GM13976 (cell line): Measurements from ENCODE around the gene PTGS1.

Source experiments
- DNase-seq: peaks from one replicate; pipeline ENCODE4 v3.0.0; 2012; ENCODE audit warnings: low spot score
- in situ Hi-C: fragments of 300-500 bp; cut with MboI; formaldehyde crosslinking; loops from one replicate; pipeline ENCODE4 v1.12.0; 2022; ENCODE audit warnings: low sequenced_read_pairs, mixed read lengths, inconsistent platforms; ENCODE audit not compliant: unreplicated experiment
- TF ChIP-seq, protein P1 (sequence below): IDR thresholded peaks from 2 replicates; pipeline ENCODE4 v1.5.1; 2012; ENCODE audit warnings: borderline replicate concordance, mild to moderate bottlenecking; ENCODE audit not compliant: insufficient read depth; ENCODE audit errors: extremely low read depth, missing control alignments, control extremely low read depth

The PTGS1 gene

DNA sequence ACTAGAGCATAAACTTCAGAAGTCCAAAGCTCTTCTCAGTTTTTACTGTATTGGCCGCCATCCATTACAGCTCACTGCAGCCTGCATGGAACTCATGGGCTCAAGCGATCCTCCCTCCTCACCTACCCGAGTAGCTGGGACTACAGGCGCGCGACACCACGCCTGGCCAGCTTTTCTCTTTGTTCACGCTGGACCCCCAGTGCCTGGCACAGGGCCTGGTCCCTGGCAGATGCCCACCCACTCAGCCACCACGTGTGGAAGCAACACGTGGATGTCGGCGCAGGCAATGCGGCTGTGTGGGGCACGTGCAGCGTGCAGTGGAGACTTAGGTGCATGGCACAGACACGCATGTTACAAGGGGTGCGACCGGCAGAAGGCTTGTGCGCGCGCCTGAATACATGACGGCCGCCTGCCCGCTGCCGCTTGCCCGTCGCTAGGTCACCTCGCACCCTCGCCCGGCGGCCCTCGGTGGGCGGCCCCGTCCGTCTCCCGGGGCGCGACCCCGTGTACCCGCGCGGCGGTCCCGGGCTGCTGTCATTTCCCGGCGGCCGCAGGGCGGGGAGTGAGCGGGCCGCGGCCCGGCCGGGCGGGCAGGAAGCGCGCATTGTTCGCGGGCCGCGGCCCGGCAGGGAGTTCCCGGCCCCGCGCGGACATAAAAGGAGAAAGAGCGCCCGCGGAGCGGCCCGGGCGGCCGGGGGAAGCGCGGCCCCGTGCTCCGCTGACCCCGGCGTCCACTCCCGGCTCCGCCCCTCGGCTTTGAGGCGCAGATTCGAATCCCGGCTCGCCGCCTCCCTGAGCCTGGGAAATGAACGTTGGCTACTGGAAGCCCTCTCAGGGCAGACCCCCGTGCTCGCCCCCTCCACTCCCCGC lies 24.1 kb upstream of the PTGS1 start:
- TF ChIP-seq, protein P1, sequence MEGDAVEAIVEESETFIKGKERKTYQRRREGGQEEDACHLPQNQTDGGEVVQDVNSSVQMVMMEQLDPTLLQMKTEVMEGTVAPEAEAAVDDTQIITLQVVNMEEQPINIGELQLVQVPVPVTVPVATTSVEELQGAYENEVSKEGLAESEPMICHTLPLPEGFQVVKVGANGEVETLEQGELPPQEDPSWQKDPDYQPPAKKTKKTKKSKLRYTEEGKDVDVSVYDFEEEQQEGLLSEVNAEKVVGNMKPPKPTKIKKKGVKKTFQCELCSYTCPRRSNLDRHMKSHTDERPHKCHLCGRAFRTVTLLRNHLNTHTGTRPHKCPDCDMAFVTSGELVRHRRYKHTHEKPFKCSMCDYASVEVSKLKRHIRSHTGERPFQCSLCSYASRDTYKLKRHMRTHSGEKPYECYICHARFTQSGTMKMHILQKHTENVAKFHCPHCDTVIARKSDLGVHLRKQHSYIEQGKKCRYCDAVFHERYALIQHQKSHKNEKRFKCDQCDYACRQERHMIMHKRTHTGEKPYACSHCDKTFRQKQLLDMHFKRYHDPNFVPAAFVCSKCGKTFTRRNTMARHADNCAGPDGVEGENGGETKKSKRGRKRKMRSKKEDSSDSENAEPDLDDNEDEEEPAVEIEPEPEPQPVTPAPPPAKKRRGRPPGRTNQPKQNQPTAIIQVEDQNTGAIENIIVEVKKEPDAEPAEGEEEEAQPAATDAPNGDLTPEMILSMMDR = no peak
- in situ Hi-C loops = loop anchor here (5.0 kb wide), 1 partner anchor 224 kb away; no protein-coding TSS in a partner anchor
- no peak for DNase-seq

DNA sequence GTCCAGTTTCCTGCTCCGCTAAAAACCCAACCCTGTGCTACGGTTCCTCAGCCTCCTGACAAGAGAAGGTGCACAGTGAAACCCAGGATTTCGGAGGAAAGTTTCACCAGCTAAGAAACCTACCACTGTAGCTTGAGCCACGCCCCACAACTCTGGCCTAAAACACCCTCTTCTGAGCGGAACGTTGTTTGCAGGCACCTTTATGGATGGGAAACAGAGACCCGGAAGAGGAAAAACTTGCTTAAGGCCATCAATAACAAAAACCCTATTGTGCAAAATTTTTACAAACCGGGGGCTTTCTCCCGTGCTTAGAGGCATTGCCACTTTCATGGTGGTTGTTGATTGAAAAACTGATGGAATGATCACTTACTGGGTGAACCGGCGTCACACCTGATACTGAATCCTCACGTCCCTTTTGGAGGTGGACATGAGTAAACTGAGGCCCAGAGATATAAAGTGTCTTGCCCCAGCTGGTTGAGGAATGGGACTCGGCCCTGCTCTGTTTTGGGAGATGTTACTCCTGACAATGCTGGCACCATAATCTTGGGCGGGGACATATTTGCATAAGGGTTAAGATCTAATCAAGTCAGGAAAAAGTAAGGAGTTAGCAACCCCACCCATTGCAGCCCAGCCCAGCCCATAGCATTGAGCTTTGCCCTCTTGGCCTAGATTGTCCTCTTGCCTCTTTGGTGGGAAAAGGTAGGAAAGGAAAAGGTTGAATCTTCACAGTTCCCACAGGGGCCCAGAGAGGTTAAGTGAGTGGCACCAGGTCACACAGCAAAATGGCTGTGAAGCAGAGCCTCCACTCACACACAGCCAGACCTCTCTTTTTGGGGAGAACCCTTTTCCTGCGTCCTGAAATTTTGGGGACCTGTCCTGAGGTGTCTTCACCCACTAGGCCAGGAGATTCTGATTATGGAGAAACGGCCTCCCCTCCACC lies 23.2 kb upstream of the PTGS1 start:
- no peak for DNase-seq
- in situ Hi-C loops = loop anchor here (5.0 kb wide), 1 partner anchor 225 kb away; no protein-coding TSS in a partner anchor
- TF ChIP-seq, protein P1 = no peak

DNA sequence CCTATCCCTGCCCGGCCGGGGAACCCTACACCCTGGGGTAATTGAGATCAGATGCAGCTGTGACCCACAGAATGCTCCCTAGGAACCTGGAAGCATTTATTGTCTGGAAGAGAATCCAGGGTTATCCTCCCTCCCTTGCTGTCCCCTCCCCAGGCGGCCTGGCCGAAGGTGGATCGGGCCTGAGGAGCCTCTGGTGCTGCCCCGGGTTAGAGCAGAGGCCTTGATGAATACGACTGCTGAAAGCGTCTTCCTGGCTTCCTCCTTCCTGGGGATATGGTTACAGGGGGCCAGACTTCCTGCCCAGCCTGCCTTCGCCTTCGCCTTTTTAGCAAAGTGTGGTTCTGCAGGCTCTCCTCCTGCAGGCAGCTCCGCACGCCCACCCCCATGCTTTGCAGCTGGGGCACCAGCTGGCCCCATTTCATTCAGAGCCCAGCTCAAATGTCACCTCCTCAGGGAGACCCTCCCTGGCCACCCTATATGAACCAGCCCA lies 22.5 kb upstream of the PTGS1 start:
- DNase-seq = no peak
- TF ChIP-seq, protein P1 = no peak
- in situ Hi-C loops = loop anchor here (5.0 kb wide), 1 partner anchor 226 kb away; no protein-coding TSS in a partner anchor

DNA sequence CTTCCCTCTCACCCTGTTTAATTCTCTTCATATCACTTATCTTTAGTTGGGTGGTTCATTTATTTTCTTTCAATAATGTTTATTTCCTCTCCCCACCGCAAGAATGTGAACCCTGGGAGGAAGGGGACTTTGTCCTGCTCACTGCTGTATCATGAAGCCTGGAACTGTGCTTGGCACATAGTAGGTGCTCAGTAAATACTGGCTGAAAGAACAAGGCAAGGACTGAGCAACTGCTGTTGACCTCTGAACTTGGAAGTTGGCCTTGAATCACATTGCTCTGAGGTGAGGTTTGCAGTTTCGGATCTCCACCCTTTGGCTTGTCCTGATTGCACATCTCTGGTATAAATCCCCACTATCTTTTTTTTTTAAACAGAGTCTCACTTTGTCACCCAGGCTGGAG lies 22.0 kb upstream of the PTGS1 start:
- DNase-seq = no peak
- in situ Hi-C loops = loop anchor here (5.0 kb wide), 1 partner anchor 226 kb away; no protein-coding TSS in a partner anchor
- TF ChIP-seq, protein P1 = no peak

DNA sequence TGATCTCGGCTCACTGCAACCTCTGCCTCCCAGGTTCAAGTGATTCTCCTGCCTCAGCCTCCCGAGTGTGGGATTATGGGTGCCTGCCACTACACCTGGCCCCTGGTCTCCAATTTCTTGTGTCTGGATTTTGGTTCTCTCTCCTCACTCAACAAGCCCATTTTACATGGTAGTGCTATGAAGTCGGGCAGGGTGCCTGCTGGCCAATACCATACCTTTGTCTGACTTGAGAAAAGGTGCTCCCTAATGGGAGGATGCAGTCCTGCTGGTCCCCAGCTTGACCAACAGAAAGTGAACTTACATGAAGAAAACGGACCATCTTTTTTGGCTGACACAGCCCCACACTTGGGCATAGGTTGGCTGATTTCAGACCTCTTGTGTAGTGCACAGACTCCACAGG lies 21.6 kb upstream of the PTGS1 start:
- DNase-seq = no peak
- in situ Hi-C loops = loop anchor here (5.0 kb wide), 1 partner anchor 227 kb away; no protein-coding TSS in a partner anchor
- TF ChIP-seq, protein P1 = no peak
